Measurements from ENCODE around the gene KAT2B.

GRCh38 chr3:20141851-20142250, 101.6 kb downstream of the KAT2B start:
- no peak for TF ChIP-seq CTCF (conservative IDR thresholded peaks at IDR 0.05 in 1 of 2, IDR thresholded peaks at IDR 0.05 in 1 of 2; ENCODE audit: extremely low read depth in 1 of 2, insufficient read depth in 1 of 2, low read depth in 1 of 2, low read length in 2 of 2)
- TF ChIP-seq EZH2 (IDR thresholded peaks at IDR 0.05; ENCODE audit: borderline replicate concordance, low read length), result no peak

All from mammary epithelial cell (primary cell).